Measurements from ENCODE around the gene GIPC3.

- TF ChIP-seq POLR2AphosphoS5 (IDR thresholded peaks at IDR 0.05; ENCODE audit: low read depth, low read length) (no peak), POLR2A (IDR thresholded peaks at IDR 0.05; ENCODE audit: low read depth, low read length) (no peak), TAF1 (IDR thresholded peaks at IDR 0.05; ENCODE audit: low read depth, low read length) (no peak), SPI1 (IDR thresholded peaks at IDR 0.05; ENCODE audit: low read depth, low read length) (no peak)
Measured at GRCh38 chr19:3607303-3608078, 22.2 kb downstream of the GIPC3 start.
